HepG2 (cell line): Measurements from ENCODE around the gene PFKFB2. TPM values are rescaled to one million over a fixed set of nuclear protein-coding genes. Genes with fewer than 3 reads are reported as not detected.

Source experiments
- ARID2 ChIP-seq: sonication (generic); formaldehyde crosslinking; IDR thresholded peaks from 2 replicates; pipeline ENCODE4 v1.8.1; 2022; ENCODE audit warnings: mild to moderate bottlenecking, missing genetic modification reagents, borderline replicate concordance
- ARID5B ChIP-seq: IDR thresholded peaks from 2 replicates; pipeline ENCODE4 v1.4.0; 2020; ENCODE audit warnings: mild to moderate bottlenecking, missing genetic modification reagents
- EP300 ChIP-seq, 3 experiments: sonication (generic) in 1 of 3; formaldehyde crosslinking in 1 of 3; IDR thresholded peaks; 2 replicates each; pipeline versions ENCODE4 v1.5.1 to v1.6.1; 2011 to 2020; ENCODE audit warnings: low read depth in 2 of 3, low read length in 2 of 3, borderline replicate concordance in 1 of 3, improper control_type of control experiment in 1 of 3, mild to moderate bottlenecking in 1 of 3, missing genetic modification reagents in 1 of 3, moderate library complexity in 1 of 3
- HNRNPK ChIP-seq: fragments of 200-400 bp; formaldehyde crosslinking; IDR thresholded peaks from 2 replicates; pipeline ENCODE4 v1.6.1; 2018; ENCODE audit warnings: low read length, low read depth, moderate library complexity, mild to moderate bottlenecking; ENCODE audit not compliant: poor library complexity, severe bottlenecking
- IKZF1 ChIP-seq: fragments of 450-650 bp; IDR thresholded peaks from 2 replicates; pipeline ENCODE4 v1.7.1; 2016
- JDP2 ChIP-seq: sonication (generic); formaldehyde crosslinking; IDR thresholded peaks from 2 replicates; pipeline ENCODE4 v1.8.1; 2022; ENCODE audit warnings: missing genetic modification reagents, borderline replicate concordance
- MIER2 ChIP-seq: IDR thresholded peaks from 2 replicates; pipeline ENCODE4 v1.6.1; 2016; ENCODE audit warnings: missing biosample characterization, missing genetic modification reagents
- PLSCR1 ChIP-seq: sonication (generic); formaldehyde crosslinking; IDR thresholded peaks from 2 replicates; pipeline ENCODE4 v1.5.0; 2020; ENCODE audit warnings: missing genetic modification reagents, mild to moderate bottlenecking, borderline replicate concordance
- PRDM10 ChIP-seq: sonication (generic); formaldehyde crosslinking; IDR thresholded peaks from 2 replicates; pipeline ENCODE4 v1.4.0; 2020; ENCODE audit warnings: low read depth, missing genetic modification reagents
- THAP9 ChIP-seq: sonication (generic); formaldehyde crosslinking; IDR thresholded peaks from 2 replicates; pipeline ENCODE4; 2020; ENCODE audit warnings: missing genetic modification reagents, mild to moderate bottlenecking, borderline replicate concordance
- ZNF276 ChIP-seq: sonication (generic); formaldehyde crosslinking; IDR thresholded peaks from 2 replicates; pipeline ENCODE4 v1.4.0; 2020; ENCODE audit warnings: mild to moderate bottlenecking, low read depth, missing genetic modification reagents
- ZNF547 ChIP-seq: sonication (generic); formaldehyde crosslinking; IDR thresholded peaks from 2 replicates; pipeline ENCODE4 v1.5.1; 2020; ENCODE audit warnings: mild to moderate bottlenecking, missing genetic modification reagents
- ZUFSP ChIP-seq: sonication (generic); formaldehyde crosslinking; IDR thresholded peaks from 2 replicates; pipeline ENCODE4 v1.9.0; 2021; ENCODE audit warnings: missing genetic modification reagents, mild to moderate bottlenecking, borderline replicate concordance
- polyA plus RNA-seq, 8 experiments: library from polyadenylated mRNA; depleted of rRNA in 3 of 8; stranded (reverse) in 7 of 8; unstranded in 1 of 8; fragments of >200 nt; fragmentation: Illumina TruSeq in 4 of 8; extraction: Trizol in 4 of 8; gene quantifications; 2 replicates each; pipeline versions ENCODE4 v1.2.1 to v1.2.3, GENCODE V29; 2011 to 2016; ENCODE audit warnings: low read depth in 4 of 8, missing spikeins in 1 of 8, mixed read lengths in 1 of 8; ENCODE audit not compliant: insufficient read depth in 1 of 8
- total RNA-seq, 5 experiments: library from RNA; depleted of rRNA; stranded (reverse); fragments of >200 nt; fragmentation: Illumina TruSeq; extraction: Trizol; gene quantifications; 2 replicates each; pipeline ENCODE4 v1.2.3, GENCODE V29; 2016; ENCODE audit warnings: low read depth in 1 of 5

Gene PFKFB2
- total and polyA plus RNA-seq, 2 of the 13 experiments (the other 11 are each of a cell fraction or from before 2014, with no cell fraction given), result 4.6 to 10.6 TPM

- TF ChIP-seq ARID5B (no peak), IKZF1 (no peak), ZNF547 (CRISPR knock-in tag) (no peak), PRDM10 (CRISPR knock-in tag) (no peak), MIER2 (CRISPR knock-in tag) (no peak), HNRNPK (no peak), JDP2 (CRISPR knock-in tag) (no peak), ZNF276 (CRISPR knock-in tag) (no peak), PLSCR1 (CRISPR knock-in tag) (no peak), THAP9 (CRISPR knock-in tag) (no peak), ARID2 (CRISPR knock-in tag) (no peak), EP300 (IDR thresholded peaks at IDR 0.05; ENCODE audit: low read depth in 2 of 2, low read length in 2 of 2) (no peak), EP300 (CRISPR knock-in tag; IDR thresholded peaks at IDR 0.05; ENCODE audit: borderline replicate concordance) (no peak), ZUFSP (no peak)
Measured at GRCh38 chr1:207049974-207050391, 3.1 kb upstream of the PFKFB2 start (continued).
